Neural crest cell (in vitro differentiated cells): Measurements from ENCODE around the gene SLCO4A1. TPM values are rescaled to one million over a fixed set of nuclear protein-coding genes. Genes with fewer than 3 reads are reported as not detected.

Source experiments
- DNase-seq: peaks from one replicate; pipeline ENCODE4 v3.0.0; 2021; ENCODE audit warnings: low read depth, mixed read lengths, low spot score
- H3K27ac Mint-ChIP-seq: one replicate; pipeline ENCODE4 v1.8.0; 2021; ENCODE audit warnings: mild to moderate bottlenecking, mixed read lengths; ENCODE audit not compliant: unreplicated experiment
- H3K27me3 Mint-ChIP-seq: 2 replicates; pipeline ENCODE4 v1.8.0; 2021; ENCODE audit warnings: low read depth, mild to moderate bottlenecking, mixed read lengths
- H3K36me3 Mint-ChIP-seq: 2 replicates; pipeline ENCODE4 v1.8.0; 2021; ENCODE audit warnings: low read depth, mild to moderate bottlenecking, mixed read lengths
- H3K4me1 Mint-ChIP-seq: 2 replicates; pipeline ENCODE4 v1.8.0; 2021; ENCODE audit warnings: mixed read lengths
- H3K4me3 Mint-ChIP-seq: one replicate; pipeline ENCODE4 v1.8.0; 2021; ENCODE audit warnings: mild to moderate bottlenecking, mixed read lengths
- H3K9me3 Mint-ChIP-seq: 2 replicates; pipeline ENCODE4 v1.8.0; 2021; ENCODE audit warnings: mixed read lengths
- total RNA-seq: library from RNA; stranded (reverse); gene quantifications from 2 replicates; pipeline ENCODE4 v1.2.1, GENCODE V29; 2021
- TF ChIP-seq, protein P1 (sequence below): fragments of 200-600 bp; sonication (generic); conservative IDR thresholded peaks from 2 replicates; pipeline ENCODE4 v1.5.0; 2021; ENCODE audit warnings: antibody characterized with exemption, mild to moderate bottlenecking

SLCO4A1 gene
- total RNA-seq, 1 donor from 2014 or later, result 7.0 TPM

DNA sequence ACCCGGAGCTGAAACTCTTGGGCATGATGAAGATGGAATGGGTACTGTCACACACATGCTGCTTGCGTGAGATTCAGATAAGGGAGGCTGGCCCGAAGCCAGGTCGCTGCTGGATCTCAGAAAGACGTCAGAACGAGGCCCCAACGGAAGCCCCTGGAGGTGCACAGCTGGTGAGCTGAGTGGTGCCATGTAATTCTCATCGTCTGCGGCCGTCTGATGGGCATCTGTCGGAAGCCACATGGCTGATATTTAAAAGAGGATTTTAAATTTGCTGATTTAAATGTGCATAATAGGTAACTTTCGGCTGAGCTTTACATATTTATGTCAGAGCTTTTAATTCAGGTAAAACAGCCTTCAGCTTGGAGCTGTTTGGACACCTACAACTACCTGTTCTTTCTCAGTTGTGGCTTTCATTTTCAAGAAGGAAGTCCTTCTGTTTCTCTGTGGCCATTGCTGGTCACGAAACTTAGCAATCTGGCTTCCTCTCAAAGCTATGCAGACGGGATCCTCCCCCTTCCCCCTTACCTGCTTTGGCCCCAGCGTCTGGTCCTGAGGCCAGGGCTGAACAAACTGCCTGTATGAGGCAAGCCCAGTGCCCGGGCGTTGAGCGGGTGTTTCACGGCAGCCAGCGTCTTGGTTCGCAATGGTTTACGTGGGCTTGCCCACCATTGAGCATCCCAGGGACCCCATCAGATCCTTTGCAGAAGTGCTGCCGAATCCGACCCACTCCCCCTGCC, 9.2 kb downstream of the SLCO4A1 start:
- H3K4me3 Mint-ChIP-seq, result no peak overlapping the region
- DNase-seq, result no peak
- no peaks in the 10 kb centered on the region for H3K9me3 Mint-ChIP-seq
- H3K27me3 Mint-ChIP-seq, result peaks cover 12% of the 10 kb centered on the region
- H3K27ac Mint-ChIP-seq, result no peak overlapping the region
- H3K36me3 Mint-ChIP-seq, result no peaks in the 10 kb centered on the region
- H3K4me1 Mint-ChIP-seq, result peaks cover 9% of the 10 kb centered on the region
- TF ChIP-seq, protein P1, sequence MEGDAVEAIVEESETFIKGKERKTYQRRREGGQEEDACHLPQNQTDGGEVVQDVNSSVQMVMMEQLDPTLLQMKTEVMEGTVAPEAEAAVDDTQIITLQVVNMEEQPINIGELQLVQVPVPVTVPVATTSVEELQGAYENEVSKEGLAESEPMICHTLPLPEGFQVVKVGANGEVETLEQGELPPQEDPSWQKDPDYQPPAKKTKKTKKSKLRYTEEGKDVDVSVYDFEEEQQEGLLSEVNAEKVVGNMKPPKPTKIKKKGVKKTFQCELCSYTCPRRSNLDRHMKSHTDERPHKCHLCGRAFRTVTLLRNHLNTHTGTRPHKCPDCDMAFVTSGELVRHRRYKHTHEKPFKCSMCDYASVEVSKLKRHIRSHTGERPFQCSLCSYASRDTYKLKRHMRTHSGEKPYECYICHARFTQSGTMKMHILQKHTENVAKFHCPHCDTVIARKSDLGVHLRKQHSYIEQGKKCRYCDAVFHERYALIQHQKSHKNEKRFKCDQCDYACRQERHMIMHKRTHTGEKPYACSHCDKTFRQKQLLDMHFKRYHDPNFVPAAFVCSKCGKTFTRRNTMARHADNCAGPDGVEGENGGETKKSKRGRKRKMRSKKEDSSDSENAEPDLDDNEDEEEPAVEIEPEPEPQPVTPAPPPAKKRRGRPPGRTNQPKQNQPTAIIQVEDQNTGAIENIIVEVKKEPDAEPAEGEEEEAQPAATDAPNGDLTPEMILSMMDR, result no peak

DNA sequence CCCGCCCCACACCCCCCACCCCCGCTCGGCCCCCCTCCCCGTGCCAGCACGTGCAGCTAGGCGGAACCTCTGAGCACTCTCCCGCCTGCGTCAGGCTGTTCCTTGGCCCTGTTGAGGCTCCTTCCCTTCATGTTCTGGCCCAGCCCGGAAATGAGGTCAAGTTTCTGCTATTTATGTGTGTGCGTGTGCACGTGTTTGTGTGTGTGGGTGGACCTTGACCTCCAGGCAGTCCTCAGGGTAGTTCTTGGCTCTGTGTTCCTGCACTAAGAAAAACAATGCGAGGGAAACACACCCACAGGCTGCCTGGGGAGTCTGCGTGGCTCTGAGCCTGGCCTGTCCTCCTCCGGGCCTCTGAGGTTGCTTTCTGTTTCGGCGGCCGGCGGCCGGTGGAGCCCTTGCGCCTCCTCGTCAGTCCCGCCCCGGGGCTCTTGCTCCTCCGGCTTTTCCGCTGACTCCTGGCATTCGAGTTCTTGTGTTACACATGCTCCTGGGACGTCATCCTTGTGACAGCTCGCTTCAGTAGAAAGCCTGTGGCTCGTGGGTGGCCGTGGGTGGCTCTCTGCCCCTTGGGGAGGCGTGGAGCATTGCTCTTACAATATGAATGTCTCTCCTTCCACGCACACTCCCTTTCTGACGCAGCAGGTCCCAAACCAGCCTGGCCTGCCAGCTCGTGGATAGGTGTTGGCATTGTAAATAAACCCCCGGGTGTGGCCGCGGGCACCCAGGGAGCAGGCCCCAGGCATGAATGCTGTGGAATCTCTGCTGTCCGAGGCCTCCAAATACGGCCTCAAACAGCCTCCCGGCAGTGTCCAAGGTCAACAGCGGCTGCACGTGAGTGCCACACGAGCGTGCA, 10.0 kb downstream of the SLCO4A1 start:
- Mint-ChIP-seq H3K36me3 (no peaks in the 10 kb centered on the region), H3K9me3 (no peaks in the 10 kb centered on the region), H3K4me3 (peak overlapping the region; percentile 73), H3K4me1 (peaks cover 9% of the 10 kb centered on the region), H3K27ac (peak overlapping the region; percentile 53), H3K27me3 (peaks cover 5% of the 10 kb centered on the region)
- TF ChIP-seq, protein P1, result no peak
- DNase-seq, result peak; percentile 47

DNA sequence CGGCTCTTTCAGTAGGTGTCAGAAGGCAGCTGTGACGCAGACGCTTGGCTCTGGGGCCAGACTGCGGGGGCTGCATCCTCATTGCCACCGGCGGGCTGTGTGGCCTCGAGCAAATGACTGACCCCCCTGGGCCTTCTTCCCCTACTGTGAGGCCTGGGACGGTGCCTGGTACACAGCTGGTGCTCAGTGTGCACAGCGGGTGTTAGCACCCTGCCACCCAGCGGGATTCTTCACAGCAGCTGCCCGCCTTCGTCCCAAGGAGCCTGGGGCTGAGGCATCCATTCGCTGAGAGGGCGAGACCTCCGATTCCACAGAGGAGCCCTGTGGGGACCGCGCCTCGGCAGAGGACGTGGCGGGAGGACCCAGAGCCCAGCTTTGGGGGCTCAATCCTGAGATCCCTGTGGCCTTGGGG, 10.6 kb downstream of the SLCO4A1 start:
- Mint-ChIP-seq H3K27ac (no peak overlapping the region), H3K4me3 (no peak overlapping the region), H3K36me3 (no peaks in the 10 kb centered on the region), H3K27me3 (peaks cover 5% of the 10 kb centered on the region), H3K9me3 (no peaks in the 10 kb centered on the region), H3K4me1 (peaks cover 9% of the 10 kb centered on the region)
- TF ChIP-seq, protein P1, result no peak
- no peak for DNase-seq

DNA sequence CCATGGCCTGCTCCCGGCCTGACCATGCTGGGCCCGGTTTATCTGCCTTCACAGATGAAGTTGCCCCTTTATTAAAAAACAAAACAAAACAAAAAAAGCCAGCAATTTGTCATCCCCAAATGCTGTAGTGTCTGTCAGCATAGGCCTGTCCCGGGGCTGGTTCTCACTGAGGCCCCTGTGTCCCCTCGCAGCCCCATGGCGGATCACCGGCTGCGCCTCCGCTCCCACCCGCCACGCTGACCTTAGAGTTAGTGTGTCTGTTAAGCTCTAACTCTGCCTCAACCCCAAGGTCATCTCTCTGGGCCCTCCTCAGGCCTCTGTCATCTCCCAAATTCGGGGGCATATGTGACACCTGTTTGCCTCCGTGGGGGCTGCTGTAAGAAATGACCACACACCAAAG, 11.1 kb downstream of the SLCO4A1 start:
- Mint-ChIP-seq H3K4me3 (no peak overlapping the region), H3K27ac (no peak overlapping the region), H3K9me3 (no peaks in the 10 kb centered on the region), H3K36me3 (no peaks in the 10 kb centered on the region), H3K27me3 (peaks cover 5% of the 10 kb centered on the region), H3K4me1 (peaks cover 9% of the 10 kb centered on the region)
- TF ChIP-seq, protein P1, result no peak
- DNase-seq, result no peak

DNA sequence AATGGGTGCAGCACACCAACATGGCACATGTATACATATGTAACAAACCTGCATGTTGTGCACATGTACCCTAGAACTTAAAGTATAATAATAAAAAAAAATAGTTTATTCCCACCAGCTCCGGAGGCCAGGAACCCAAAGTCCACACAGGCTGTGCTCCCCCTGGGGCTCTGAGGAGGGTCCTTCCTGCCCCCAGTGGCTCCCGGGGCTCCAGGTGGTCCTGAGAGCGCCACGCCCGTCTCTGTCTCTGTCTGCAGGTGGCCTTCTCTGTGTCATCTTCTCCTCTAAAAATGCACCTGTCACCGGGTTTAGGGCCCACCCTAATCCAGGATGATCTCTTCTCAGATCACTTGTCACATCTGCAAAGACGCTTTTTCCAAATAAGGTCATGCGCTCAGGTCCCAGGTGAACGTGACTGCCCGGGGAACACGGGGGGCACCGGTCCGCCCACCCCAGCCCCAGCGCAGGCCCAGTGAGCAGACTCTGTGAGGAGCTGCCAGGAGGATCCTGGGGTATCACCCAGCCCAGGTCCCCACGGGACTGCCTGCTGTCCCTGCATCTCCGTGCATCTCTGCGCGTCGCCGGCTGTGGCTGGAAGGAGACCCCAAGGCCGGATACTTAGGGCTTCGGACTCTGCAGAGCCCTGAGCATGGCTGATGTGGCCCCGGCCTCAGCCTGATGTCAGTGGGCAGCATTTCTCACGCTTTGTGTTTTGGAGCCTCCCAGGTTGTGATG, 11.8 kb downstream of the SLCO4A1 start:
- DNase-seq, result no peak
- TF ChIP-seq, protein P1, result no peak
- Mint-ChIP-seq H3K4me1 (peaks cover 13% of the 10 kb centered on the region), H3K36me3 (no peaks in the 10 kb centered on the region), H3K27me3 (peaks cover 5% of the 10 kb centered on the region), H3K9me3 (no peaks in the 10 kb centered on the region), H3K4me3 (no peak overlapping the region), H3K27ac (no peak overlapping the region)
